Measurements from ENCODE around the gene MARS1.

The MARS1 gene

GRCh38 chr12:57518920-57519795, 31.3 kb downstream of the MARS1 start:
- DNase-seq: no peak

- DNase-seq: no peak
These were observed 31.9 kb downstream of the MARS1 start for GRCh38 chr12:57519796-57520052.

GRCh38 chr12:57520053-57520818, 32.4 kb downstream of the MARS1 start, which contains the start of gene DDIT3:
Gene DDIT3 (minus strand): TSS chr12:57520514. CDS start chr12:57517406, 3,108 bp downstream.
- peak; percentile 87 for DNase-seq

GRCh38 chr12:57521525-57522010, 33.7 kb downstream of the MARS1 start:
- DNase-seq: no peak

- DNase-seq: peak; percentile 54
These were observed 34.4 kb downstream of the MARS1 start, which contains the start of gene MBD6 for GRCh38 chr12:57522011-57522886. Gene MBD6 (plus strand): TSS chr12:57522824. CDS start chr12:57524304, 1,480 bp downstream.

GRCh38 chr12:57522887-57523705, 35.2 kb downstream of the MARS1 start:
- no peak for DNase-seq

GRCh38 chr12:57523706-57524614, 36.1 kb downstream of the MARS1 start:
- no peak for DNase-seq

GRCh38 chr12:57524814-57525614, 37.1 kb downstream of the MARS1 start:
- DNase-seq: no peak

GRCh38 chr12:57525615-57526383, 37.9 kb downstream of the MARS1 start:
- no peak for DNase-seq

GRCh38 chr12:57526477-57527126, 38.7 kb downstream of the MARS1 start:
- DNase-seq: no peak

GRCh38 chr12:57527184-57527583, 39.3 kb downstream of the MARS1 start:
- DNase-seq: no peak

GRCh38 chr12:57528176-57528575, 40.3 kb downstream of the MARS1 start:
- no peak for DNase-seq

GRCh38 chr12:57528831-57529555, 41.1 kb downstream of the MARS1 start:
- no peak for DNase-seq

- no peak for DNase-seq
These were observed 42.0 kb downstream of the MARS1 start for GRCh38 chr12:57529831-57530230.

- DNase-seq: no peak
These were observed 42.7 kb downstream of the MARS1 start for GRCh38 chr12:57530396-57531142.

- DNase-seq: no peak
These were observed 44.0 kb downstream of the MARS1 start for GRCh38 chr12:57531836-57532235.

GRCh38 chr12:57533108-57533507, 45.2 kb downstream of the MARS1 start:
- DNase-seq: no peak

Measured in DMS79 treated with DMSO at 0.1 percent for 48 hours (cell line).